Transverse colon (tissue), 4 donors: ENCODE measurements around the gene FILIP1L. TPM values are rescaled to one million over a fixed set of nuclear protein-coding genes. Genes with fewer than 3 reads are reported as not detected.

Experiments
- DNase-seq: peaks from one replicate; pipeline ENCODE4 v3.0.0-alpha.2; 2019
- H3K27ac ChIP-seq, 4 donors: fragments of 200-600 bp; sonication (generic); 2 replicates each; pipeline ENCODE4 v1.5.1; 2016 to 2018; ENCODE audit warnings: inconsistent platforms in 4 of 4
- H3K27me3 ChIP-seq: fragments of 200-600 bp; sonication (generic); 2 replicates; pipeline ENCODE4 v1.5.1; 2017; ENCODE audit warnings: inconsistent platforms
- H3K36me3 ChIP-seq, 4 donors: fragments of 200-600 bp; sonication (generic); 2 replicates each; pipeline ENCODE4 v1.5.1; 2017 to 2019; ENCODE audit warnings: inconsistent platforms in 4 of 4
- H3K4me1 ChIP-seq, 4 donors: fragments of 200-600 bp; sonication (generic); 2 replicates each; pipeline ENCODE4 v1.5.1; 2017 to 2020; ENCODE audit warnings: inconsistent platforms in 4 of 4
- H3K4me3 ChIP-seq, 4 donors: fragments of 200-600 bp; sonication (generic); 1 replicate in 1 of 4; 2 replicates in 3 of 4; pipeline versions ENCODE4 v1.5.1 to v1.6.1; 2017 to 2019; ENCODE audit warnings: inconsistent platforms in 4 of 4
- H3K9me3 ChIP-seq, 2 donors: fragments of 200-600 bp; sonication (generic); 2 replicates each; pipeline ENCODE4 v1.5.1; 2017 to 2019; ENCODE audit warnings: inconsistent platforms in 2 of 2
- EP300 ChIP-seq: sonication (generic); formaldehyde crosslinking; IDR thresholded peaks from one replicate; pipeline ENCODE4 v1.6.1; 2017; ENCODE audit warnings: antibody characterized with exemption, low read depth
- POLR2A ChIP-seq: fragments of 450-650 bp; IDR thresholded peaks from one replicate; pipeline ENCODE4 v1.6.1; 2016; ENCODE audit warnings: antibody characterized with exemption, mild to moderate bottlenecking, moderate library complexity
- POLR2AphosphoS5 ChIP-seq, 3 donors: sonication (generic); formaldehyde crosslinking; IDR thresholded peaks; one replicate each; pipeline ENCODE4 v1.6.1; 2016; ENCODE audit warnings: antibody characterized with exemption in 3 of 3
- WGBS, 2 donors: methylation state at CpG; one replicate each; pipeline ENCODE4 v1.1.5; 2018; ENCODE audit warnings: low coverage in 1 of 2; 5-methylcytosine and 5-hydroxymethylcytosine counted together
- in situ Hi-C, 4 donors: fragments of 200-750 bp; cut with MboI; loops; one replicate each; pipeline versions ENCODE4 v1.15.0 to v1.15.1; 2017; ENCODE audit warnings: low sequenced_read_pairs in 3 of 4, low pct_ligation_motif_present in 1 of 4, low pct_unique_long_range_greater_than_20kb in 1 of 4
- intact Hi-C: fragments of 100-400 bp; cut with DNase I; formaldehyde crosslinking; loops from one replicate; pipeline ENCODE4 v1.15.1; 2023; ENCODE audit warnings: low total_unique reads
- total RNA-seq, 4 donors: library from RNA; depleted of rRNA; stranded (reverse); fragments of >200 nt; gene quantifications; one replicate each; pipeline ENCODE4 v1.1.0, GENCODE V29; 2016
- TF ChIP-seq, protein P1 (sequence below), 5 experiments: fragments of 200-600 bp in 3 of 5; fragments of 450-650 bp in 2 of 5; sonication (generic) in 3 of 5; IDR thresholded peaks; 1 replicate in 2 of 5; 2 replicates in 3 of 5; pipeline ENCODE4 v1.5.1; 2016 to 2017; ENCODE audit warnings: antibody characterized with exemption in 5 of 5, inconsistent platforms in 3 of 5, mild to moderate bottlenecking in 2 of 5, moderate library complexity in 1 of 5

The FILIP1L gene
- total RNA-seq, 4 donors from 2014 or later, result 12.3 to 38.2 (median 26.9) TPM

DNA sequence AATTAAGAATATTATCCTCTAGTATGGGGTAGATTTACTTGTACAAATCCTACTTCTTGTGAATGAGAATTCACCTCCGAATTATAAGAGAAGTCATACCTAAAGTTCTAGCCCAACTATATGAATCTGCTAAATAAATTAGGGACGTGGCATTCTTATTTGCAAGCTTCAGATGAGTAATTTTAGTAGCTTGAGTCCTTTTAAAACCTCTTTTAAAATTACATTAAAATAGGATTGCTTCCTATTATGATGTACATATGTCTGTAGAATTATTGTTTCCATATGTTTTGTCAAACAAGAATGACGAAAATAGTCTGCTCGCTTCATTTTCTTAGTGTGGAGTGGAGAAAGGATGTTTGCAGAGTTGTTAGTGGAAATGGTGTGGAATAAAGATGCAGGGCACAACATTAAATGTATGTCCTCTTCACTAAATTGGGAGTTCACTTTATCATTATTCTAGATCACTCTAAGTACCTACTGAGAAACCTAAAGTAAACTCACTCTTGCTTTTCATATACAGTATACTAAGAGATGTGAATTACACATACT, 237.2 kb downstream of the FILIP1L start:
- DNase-seq, result no peak
- intact Hi-C loops (no loop called here), in situ Hi-C loops (no loop called here)
- Histone ChIP-seq H3K36me3 (no peaks in the 10 kb centered on the region), H3K4me3 (no peak overlapping the region), H3K27ac (peak overlapping the region; percentile 84 to 90 (median 88)), H3K27me3 (no peaks in the 10 kb centered on the region), H3K9me3 (no peaks in the 10 kb centered on the region), H3K4me1 (peaks cover 0 to 42% (median 16%) of the 10 kb centered on the region in 4 donors)
- TF ChIP-seq, protein P1, sequence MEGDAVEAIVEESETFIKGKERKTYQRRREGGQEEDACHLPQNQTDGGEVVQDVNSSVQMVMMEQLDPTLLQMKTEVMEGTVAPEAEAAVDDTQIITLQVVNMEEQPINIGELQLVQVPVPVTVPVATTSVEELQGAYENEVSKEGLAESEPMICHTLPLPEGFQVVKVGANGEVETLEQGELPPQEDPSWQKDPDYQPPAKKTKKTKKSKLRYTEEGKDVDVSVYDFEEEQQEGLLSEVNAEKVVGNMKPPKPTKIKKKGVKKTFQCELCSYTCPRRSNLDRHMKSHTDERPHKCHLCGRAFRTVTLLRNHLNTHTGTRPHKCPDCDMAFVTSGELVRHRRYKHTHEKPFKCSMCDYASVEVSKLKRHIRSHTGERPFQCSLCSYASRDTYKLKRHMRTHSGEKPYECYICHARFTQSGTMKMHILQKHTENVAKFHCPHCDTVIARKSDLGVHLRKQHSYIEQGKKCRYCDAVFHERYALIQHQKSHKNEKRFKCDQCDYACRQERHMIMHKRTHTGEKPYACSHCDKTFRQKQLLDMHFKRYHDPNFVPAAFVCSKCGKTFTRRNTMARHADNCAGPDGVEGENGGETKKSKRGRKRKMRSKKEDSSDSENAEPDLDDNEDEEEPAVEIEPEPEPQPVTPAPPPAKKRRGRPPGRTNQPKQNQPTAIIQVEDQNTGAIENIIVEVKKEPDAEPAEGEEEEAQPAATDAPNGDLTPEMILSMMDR (IDR thresholded peaks at IDR 0.05), result no peak
- TF ChIP-seq EP300 (no peak), POLR2AphosphoS5 (IDR thresholded peaks at IDR 0.05) (no peak), POLR2A (no peak)
- 77 to 81% methylated on average over 4 of the region's 4 CpGs for WGBS, 2 donors

DNA sequence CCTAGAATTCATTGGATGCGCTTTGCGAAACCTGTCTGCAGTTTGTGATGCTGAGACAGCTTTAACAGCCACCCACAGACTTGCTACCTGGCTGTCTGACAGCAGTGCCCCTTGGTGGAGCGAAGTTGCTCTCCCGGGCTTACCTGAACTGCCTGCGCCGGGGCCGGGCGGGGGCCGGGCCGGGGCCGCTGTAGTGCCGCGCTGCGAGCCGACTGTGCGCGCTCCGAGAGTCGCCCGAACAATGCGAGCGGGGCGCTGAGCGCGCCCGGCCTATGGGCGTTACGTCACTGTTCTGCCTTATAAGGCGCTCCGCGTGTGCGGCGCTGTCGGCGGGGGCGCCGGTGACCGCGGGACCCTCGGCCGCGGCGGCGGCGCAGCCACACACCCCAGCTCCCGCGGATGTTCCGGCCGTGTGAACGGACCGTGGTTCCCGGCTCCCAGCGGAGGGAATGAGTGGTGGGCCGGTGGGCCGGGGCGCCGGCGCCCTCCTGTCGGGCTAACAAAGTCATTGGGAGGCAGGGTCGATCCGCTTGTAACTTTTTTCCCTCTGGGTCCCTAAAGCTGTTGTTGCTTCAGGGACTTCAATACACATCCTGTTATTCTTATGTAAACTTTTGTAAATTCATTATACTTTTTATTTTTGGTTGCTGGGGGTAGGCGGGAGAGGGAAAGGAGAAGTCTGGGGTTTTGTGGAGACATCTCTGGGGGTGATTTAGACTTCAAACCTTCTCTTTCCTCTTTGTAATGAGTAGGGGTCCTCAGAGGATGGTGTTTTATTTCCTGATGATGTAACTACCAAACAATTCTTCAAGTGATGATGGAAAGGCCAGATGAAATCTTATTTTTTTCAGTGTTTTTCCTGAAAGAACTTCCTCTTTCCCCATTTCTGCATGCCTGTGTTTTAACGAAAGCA, 238.1 kb downstream of the FILIP1L start:
- H3K4me1 ChIP-seq, result peaks cover 5 to 42% (median 21%) of the 10 kb centered on the region in 4 donors
- in situ Hi-C loops, result no loop called here
- no peaks in the 10 kb centered on the region for H3K36me3 ChIP-seq
- peak; percentile 92 to 97 (median 92) for TF ChIP-seq POLR2AphosphoS5 (IDR thresholded peaks at IDR 0.05)
- peak; percentile 87 for TF ChIP-seq POLR2A
- TF ChIP-seq, protein P1 (IDR thresholded peaks at IDR 0.05), result no peak
- no peak for TF ChIP-seq EP300
- 4 to 55% methylated on average over 2 to 63 of the region's 63 CpGs for WGBS, 2 donors
- peak; percentile 82 for DNase-seq
- peak overlapping the region; percentile 58 to 65 (median 62) for H3K4me3 ChIP-seq
- intact Hi-C loops, result no loop called here
- H3K27ac ChIP-seq, result peak overlapping the region; percentile 84 to 90 (median 88)
- H3K27me3 ChIP-seq, result no peaks in the 10 kb centered on the region
- no peaks in the 10 kb centered on the region for H3K9me3 ChIP-seq

DNA sequence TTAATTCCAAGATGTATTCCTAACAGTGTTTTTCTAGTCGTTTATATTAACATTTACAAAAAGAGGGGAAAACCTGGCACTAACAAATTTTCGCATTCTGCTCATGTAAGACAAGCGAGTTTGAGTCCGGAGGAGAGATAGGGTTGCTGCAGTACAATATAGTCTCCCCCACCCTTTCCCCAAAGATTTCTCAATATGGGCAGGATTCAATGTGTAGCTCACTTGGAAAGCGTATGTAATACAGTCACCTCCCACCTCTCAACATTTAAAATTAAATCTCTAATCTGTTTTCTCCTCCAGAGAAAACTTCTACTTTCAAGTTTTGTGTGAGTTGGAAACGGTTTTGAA, 238.7 kb downstream of the FILIP1L start:
- in situ Hi-C loops (no loop called here), intact Hi-C loops (no loop called here)
- no peak for DNase-seq
- H3K27ac ChIP-seq, result peak overlapping the region; percentile 84 to 90 (median 88)
- TF ChIP-seq POLR2AphosphoS5 (IDR thresholded peaks at IDR 0.05) (no peak), EP300 (no peak), POLR2A (no peak)
- TF ChIP-seq, protein P1 (IDR thresholded peaks at IDR 0.05), result no peak
- peak overlapping the region; percentile 58 to 65 (median 62) for H3K4me3 ChIP-seq
- no peaks in the 10 kb centered on the region for H3K9me3 ChIP-seq
- H3K27me3 ChIP-seq, result no peaks in the 10 kb centered on the region
- H3K4me1 ChIP-seq, result peaks cover 12 to 42% (median 28%) of the 10 kb centered on the region in 4 donors
- H3K36me3 ChIP-seq, result no peaks in the 10 kb centered on the region
- 4 to 20% methylated on average over 5 to 6 of the region's 6 CpGs for WGBS, 2 donors

DNA sequence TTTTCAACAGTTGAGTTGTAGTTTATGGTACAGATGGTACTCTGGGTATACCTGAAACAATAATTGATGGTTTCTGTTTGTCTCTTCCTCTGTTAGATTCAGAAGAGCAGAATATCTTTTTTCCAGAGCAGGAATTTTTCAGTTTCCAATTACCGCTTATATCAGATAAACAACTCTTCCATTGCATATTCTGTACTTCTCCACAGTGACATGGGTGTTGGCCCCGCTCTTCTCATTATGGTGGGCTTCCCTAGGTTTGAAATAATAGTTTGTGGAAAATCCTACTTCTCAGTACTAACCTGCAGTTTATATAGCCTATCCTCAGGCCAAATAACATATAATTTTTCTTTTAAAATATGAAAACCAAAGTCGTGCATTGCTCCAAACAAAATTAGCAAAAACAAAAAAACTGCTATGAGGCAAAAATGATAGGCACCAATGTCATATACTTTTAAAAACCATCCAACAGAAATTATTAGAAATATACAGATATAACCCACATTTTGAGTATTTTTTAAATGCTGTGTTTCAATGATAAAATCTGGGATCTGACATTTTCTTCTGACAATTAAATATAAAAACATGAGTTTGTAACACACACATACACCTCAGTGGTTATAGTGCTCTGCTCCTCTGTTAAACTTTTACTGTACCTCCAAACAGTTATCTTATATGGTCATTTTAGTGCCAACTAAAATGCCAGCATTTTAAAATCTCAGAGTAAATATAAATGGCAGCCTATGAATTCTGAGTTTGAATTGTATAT, 239.9 kb downstream of the FILIP1L start:
- TF ChIP-seq POLR2AphosphoS5 (IDR thresholded peaks at IDR 0.05) (no peak), POLR2A (no peak), EP300 (no peak)
- TF ChIP-seq, protein P1 (IDR thresholded peaks at IDR 0.05), result no peak
- H3K27me3 ChIP-seq, result no peaks in the 10 kb centered on the region
- H3K9me3 ChIP-seq, result no peaks in the 10 kb centered on the region
- peak overlapping the region in 3 of 4 donors; percentile 58 to 65 (median 63) for H3K4me3 ChIP-seq
- in situ Hi-C loops (loop anchor here in 1 of 4 donors (25.0 kb wide), 1 partner anchor 188 kb away; no protein-coding TSS in a partner anchor), intact Hi-C loops (no loop called here)
- peaks cover 14 to 52% (median 38%) of the 10 kb centered on the region in 4 donors for H3K4me1 ChIP-seq
- H3K27ac ChIP-seq, result peak overlapping the region; percentile 84 to 90 (median 88)
- no peaks in the 10 kb centered on the region for H3K36me3 ChIP-seq
- no peak for DNase-seq
- 75 to 88% methylated on average over 3 of the region's 3 CpGs for whole genome bisulfite sequencing, 2 donors
